Naive thymus-derived CD8-positive, alpha-beta T cell (primary cell): ENCODE data around the gene TNP2. TPM values are rescaled to one million over a fixed set of nuclear protein-coding genes. Genes with fewer than 3 reads are reported as not detected.
A peak's percentile ranks its signal among the peaks of the same experiment; 100 is the strongest.

Source experiments
- ATAC-seq, 2 donors: fragments of 150-1000 bp; cut with Tn5 transposase in 1 of 2; sonication (Bioruptor Pico), chemical (Tn5 transposase) in 1 of 2; 1 replicate in 1 of 2; 2 replicates in 1 of 2; pipeline ENCODE4 v1.10.0; 2021; ENCODE audit warnings: mild to moderate bottlenecking in 2 of 2, moderate library complexity in 2 of 2
- POLR2A ChIA-PET: fragments of 350-600 bp; sonication (Branson Sonifier 250); formaldehyde crosslinking; loops from one replicate; lab custom pipeline; 2021; ENCODE audit warnings: antibody characterized with exemption; lab: Charles Lee
- DNase-seq, 10 donors: peaks; one replicate each; pipeline versions ENCODE4 v3.0.0 to v3.0.0-alpha.2; 2020 to 2022
- H3K27ac Mint-ChIP-seq, 10 donors: one replicate each; pipeline ENCODE4 v1.8.0; 2020 to 2022; ENCODE audit warnings: mild to moderate bottlenecking in 10 of 10, mixed read lengths in 10 of 10, moderate library complexity in 4 of 10, inconsistent platforms in 1 of 10
- H3K27me3 Mint-ChIP-seq, 5 donors: one replicate each; pipeline ENCODE4 v1.8.0; 2021 to 2022; ENCODE audit warnings: mixed read lengths in 5 of 5
- H3K36me3 Mint-ChIP-seq, 3 donors: one replicate each; pipeline ENCODE4 v1.8.0; 2020 to 2022; ENCODE audit warnings: mixed read lengths in 3 of 3, mild to moderate bottlenecking in 2 of 3, inconsistent platforms in 1 of 3
- H3K4me1 Mint-ChIP-seq, 4 donors: one replicate each; pipeline ENCODE4 v1.8.0; 2021 to 2022; ENCODE audit warnings: mixed read lengths in 4 of 4
- H3K4me3 Mint-ChIP-seq, 10 donors: one replicate each; pipeline ENCODE4 v1.8.0; 2020 to 2022; ENCODE audit warnings: mild to moderate bottlenecking in 10 of 10, mixed read lengths in 10 of 10, moderate library complexity in 6 of 10, inconsistent platforms in 1 of 10
- H3K9me3 Mint-ChIP-seq, 9 donors: one replicate each; pipeline ENCODE4 v1.8.0; 2020 to 2022; ENCODE audit warnings: mixed read lengths in 9 of 9, mild to moderate bottlenecking in 3 of 9, inconsistent platforms in 1 of 9, moderate library complexity in 1 of 9
- polyA plus RNA-seq, 3 donors: library from polyadenylated mRNA; unstranded; fragments of 300-500 nt; fragmentation: Illumina TruSeq; gene quantifications; one replicate each; pipeline ENCODE4 v1.2.3, GENCODE V29; 2021
- total RNA-seq, 8 experiments: library from RNA in 2 of 8; stranded (reverse) in 2 of 8; gene quantifications; one replicate each; pipeline ENCODE4 v1.2.3 and lab custom pipeline; 2021 to 2026

The TNP2 gene
- total and polyA plus RNA-seq, 5 experiments from 2014 or later, result not detected

DNA sequence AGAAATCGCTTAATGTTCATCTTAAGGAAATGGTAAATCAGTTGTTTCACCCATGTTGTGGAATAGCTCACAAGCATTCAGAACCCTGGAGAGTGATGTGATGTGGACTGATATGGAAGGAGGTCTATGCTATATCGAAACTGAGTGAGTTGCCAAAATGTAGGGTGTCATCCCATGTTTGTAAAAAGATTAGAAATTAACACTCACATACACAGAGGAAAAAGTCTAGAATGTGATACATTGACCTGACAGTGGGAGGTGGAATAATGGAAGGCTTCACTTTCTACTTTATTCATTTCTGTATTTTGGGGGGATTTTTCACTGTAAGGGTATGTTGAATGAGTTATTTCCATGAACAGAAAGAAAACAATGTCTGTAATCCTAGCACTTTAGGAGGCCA lies 16.7 kb upstream of the TNP2 start:
- H3K27me3 Mint-ChIP-seq, result peaks cover 0 to 3% (median 0%) of the 10 kb centered on the region in 5 donors
- no peak overlapping the region for H3K27ac Mint-ChIP-seq
- H3K9me3 Mint-ChIP-seq, result no peaks in the 10 kb centered on the region
- H3K36me3 Mint-ChIP-seq, result no peaks in the 10 kb centered on the region
- H3K4me3 Mint-ChIP-seq, result no peak overlapping the region
- no peak for ATAC-seq
- no peak for DNase-seq
- H3K4me1 Mint-ChIP-seq, result peaks cover 0 to 7% (median 3%) of the 10 kb centered on the region in 4 donors
- POLR2A ChIA-PET, result interaction anchor here (1.3 kb wide), 1 partner anchor 23 kb away, joined by 4 read pairs; no protein-coding TSS in a partner anchor

DNA sequence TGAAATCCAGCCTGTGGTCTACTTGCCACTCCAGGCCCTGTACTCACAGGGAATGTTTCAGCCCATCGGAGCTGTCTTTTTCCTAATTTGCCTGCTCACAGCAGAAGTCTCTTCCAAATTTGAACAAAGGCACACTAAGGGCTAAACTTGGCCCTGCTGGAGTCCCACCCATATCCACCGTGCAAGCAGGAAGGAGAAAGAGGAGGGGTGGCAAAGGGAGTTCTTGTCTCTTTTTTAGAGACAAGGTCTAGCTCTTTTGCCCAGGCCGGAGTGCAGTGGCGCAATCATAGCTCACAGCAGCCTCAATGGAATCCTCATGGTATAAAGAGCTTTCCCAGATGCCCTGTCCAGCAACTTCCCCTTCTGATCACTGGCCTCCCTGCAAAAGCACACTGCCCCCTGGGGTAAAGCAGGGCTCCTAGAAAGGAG lies 14.7 kb upstream of the TNP2 start:
- Mint-ChIP-seq H3K9me3 (no peaks in the 10 kb centered on the region), H3K4me1 (peaks cover 0 to 15% (median 2%) of the 10 kb centered on the region in 4 donors), H3K27ac (no peak overlapping the region), H3K27me3 (no peaks in the 10 kb centered on the region), H3K4me3 (no peak overlapping the region), H3K36me3 (no peaks in the 10 kb centered on the region)
- POLR2A ChIA-PET, result interaction anchor here (0.6 to 1.1 kb wide), 2 partner anchors 8 to 9 kb away, joined by 3 read pairs; no protein-coding TSS in a partner anchor
- ATAC-seq (no peak), DNase-seq (no peak)

DNA sequence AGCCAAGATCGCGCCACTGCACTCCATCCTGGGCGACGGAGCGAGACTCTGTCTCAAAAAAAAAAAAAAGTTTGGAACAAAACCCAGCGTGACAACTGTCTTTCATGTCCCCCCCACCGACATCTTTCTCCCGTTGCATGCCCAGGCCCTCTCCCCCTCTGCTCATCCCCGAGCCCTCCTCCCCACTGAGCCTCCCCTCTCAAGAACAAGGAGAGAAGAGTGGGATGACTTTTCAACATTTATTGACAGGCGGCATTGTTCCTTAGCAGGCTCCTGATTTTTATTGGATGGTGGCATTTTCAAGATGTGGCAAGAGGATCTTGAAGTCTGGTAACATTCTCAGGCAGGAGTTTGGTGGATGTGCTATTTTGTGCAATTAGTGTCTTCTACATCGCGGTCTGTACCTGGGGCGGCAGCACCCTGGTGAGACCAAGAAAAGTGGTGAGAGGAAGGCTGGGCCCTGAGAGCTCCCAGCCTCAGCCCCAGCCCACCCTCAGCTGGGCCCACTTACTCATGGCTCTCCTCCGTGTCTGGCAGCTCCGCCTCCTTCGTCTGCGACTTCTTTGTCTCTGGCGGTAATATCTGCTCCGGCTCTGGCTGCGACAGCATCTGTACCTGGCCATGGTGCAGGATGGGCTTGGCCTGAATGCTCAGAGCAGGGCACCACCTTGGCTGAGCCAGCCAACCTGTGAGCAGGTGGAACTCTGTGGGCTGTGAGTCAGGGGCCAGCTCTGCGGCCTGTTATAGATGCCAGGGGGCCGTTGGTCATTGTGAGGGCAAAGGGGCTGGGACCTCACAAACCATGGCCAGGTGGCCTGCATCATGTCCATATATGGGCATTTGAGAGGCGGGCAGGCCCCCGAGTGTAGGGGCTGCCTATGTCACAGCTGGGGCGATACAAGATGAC lies 11.7 kb upstream of the TNP2 start, which contains the start of gene PRM1:
PRM1 (minus strand) TSS at position 715 of the 907 bp plus-strand sequence; CDS start at position 623, 92 bp downstream.
- ATAC-seq, result no peak
- H3K27ac Mint-ChIP-seq, result peak within 1 kb of the TSS in 3 of 10 donors; percentile 5 to 63 (median 37)
- DNase-seq, result no peak
- POLR2A ChIA-PET, result no interaction called here
- H3K36me3 Mint-ChIP-seq, result no peaks in the 10 kb centered on the region
- no peaks in the 10 kb centered on the region for H3K27me3 Mint-ChIP-seq
- peaks cover 0 to 12% (median 3%) of the 10 kb centered on the region in 4 donors for H3K4me1 Mint-ChIP-seq
- no peak within 1 kb of the TSS for H3K4me3 Mint-ChIP-seq
- no peaks in the 10 kb centered on the region for H3K9me3 Mint-ChIP-seq

DNA sequence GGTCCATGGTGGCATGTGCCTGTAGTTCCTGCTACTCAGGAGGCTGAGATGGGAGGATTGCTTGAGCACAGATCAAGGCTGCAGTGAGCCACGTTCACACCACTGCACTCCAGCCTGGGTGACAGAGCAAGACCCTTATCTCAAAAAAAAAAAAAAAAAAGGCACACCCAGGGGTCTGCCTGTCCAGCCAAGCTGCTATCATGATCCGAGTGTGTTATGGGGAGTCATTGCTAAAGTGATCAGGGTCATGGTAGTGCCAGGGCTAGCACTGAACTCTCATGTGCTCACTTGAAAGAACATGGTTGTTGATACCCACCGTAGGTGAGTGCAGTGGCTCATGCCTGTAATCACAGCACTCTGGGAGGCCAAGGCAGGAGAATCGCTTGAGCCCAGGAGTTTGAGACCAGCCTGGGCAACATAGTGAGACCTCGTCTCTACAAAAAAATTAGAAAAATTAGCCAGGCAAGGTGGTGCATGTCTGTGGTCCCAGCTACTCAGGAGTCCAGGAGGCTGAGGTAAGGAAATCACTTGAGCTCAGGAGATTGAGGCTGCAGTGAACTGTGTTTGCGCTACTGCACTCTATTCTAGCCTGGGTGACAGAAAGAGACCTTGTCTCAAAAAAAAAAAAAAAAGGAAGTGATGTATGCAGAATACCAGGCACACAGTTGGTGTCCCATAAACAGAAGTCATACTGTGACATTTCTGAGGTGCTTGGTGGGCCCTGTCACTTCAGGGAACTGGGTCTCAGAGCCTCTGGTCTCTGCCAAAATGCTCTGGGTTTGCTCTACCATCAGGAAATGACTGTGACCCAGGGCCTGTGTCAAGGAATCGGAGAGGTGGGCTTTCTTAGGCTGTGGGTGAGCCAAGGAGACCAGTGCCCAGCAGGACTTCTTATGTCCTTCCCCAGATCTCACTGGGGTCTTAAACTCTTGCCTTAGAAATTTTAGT lies 9.8 kb upstream of the TNP2 start:
- Mint-ChIP-seq H3K9me3 (no peaks in the 10 kb centered on the region), H3K36me3 (no peaks in the 10 kb centered on the region), H3K4me3 (no peak overlapping the region), H3K27me3 (no peaks in the 10 kb centered on the region), H3K27ac (peak overlapping the region in 1 of 10 donors; percentile 45), H3K4me1 (peaks cover 0 to 12% (median 3%) of the 10 kb centered on the region in 4 donors)
- no peak for ATAC-seq
- DNase-seq, result no peak
- POLR2A ChIA-PET, result interaction anchor here (0.6 to 0.7 kb wide), 2 partner anchors 20 to 55 kb away, joined by 3 read pairs; no protein-coding TSS in a partner anchor

DNA sequence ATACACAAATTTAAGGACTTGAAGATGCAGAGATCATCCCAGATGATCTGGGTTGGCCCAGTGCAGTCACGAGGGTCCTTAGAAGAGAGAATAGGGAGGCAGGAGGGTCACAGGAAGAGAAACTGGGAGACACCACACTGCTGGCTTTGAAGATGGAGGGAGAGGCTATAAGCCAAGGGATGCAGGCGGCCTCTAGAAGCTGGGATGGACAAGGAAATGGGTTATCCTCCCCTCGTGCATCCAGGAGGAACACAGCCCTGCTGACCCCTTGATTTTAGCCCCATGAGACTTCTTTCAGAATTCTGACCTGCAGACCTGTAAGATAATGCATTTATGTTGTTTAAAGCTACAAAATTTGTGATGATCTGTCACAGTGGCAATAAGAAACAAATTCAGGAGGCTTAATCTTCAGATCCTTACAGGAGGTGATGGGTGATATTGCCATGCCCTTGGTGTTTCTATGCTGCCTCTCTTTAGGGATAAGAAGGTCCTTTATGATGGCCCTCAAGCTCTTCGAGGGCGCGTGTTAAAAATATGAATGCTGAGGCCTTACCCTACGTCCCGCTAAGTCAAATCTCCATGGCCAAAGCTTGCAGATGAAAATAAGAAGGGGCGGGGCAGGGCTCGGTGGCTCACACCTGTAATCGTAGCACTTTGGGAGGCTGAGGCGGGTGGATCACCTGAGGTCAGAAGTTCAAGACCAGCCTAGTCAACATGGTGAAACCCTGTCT lies 8.6 kb upstream of the TNP2 start:
- Mint-ChIP-seq H3K9me3 (no peaks in the 10 kb centered on the region), H3K27me3 (no peaks in the 10 kb centered on the region), H3K27ac (no peak overlapping the region), H3K4me1 (peaks cover 0 to 12% (median 2%) of the 10 kb centered on the region in 4 donors), H3K36me3 (no peaks in the 10 kb centered on the region), H3K4me3 (no peak overlapping the region)
- POLR2A ChIA-PET, result no interaction called here
- ATAC-seq, result no peak
- DNase-seq, result no peak

DNA sequence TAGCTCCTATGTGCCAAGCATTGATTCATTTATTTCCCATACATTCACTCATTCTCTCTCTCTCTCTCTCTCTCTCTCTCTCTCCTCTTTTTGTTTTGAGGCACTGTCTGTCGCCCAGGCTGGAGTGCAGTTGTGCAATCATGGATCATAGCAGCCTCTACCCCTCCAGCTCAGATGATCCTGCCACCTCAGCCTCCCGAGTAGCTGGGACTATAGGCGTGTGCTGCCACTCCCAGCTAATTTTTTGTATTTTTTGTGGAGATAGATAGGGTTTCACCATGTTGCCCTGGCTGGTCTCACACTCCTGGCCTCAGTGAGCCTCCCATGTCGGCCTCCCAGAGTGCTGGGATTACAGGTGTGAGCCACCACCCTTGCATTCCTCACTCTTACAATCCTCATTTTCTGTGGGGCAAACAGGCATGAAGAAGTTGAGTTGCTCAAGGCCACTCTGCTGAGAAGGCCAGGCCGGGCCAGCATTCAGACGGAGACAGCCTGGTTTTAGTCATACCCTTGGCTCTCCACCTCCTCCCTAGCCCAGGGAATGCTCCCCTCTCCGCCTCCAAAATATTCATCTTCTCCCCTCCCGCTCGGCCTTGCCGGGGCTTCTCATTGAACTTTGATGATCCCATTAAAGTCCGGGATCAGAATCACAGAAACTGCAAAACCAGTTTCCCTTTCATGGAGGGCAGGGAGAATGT lies 7.9 kb upstream of the TNP2 start:
- peak in 1 of 10 donors; percentile 50 for DNase-seq
- H3K27me3 Mint-ChIP-seq, result no peaks in the 10 kb centered on the region
- no peaks in the 10 kb centered on the region for H3K36me3 Mint-ChIP-seq
- no peaks in the 10 kb centered on the region for H3K9me3 Mint-ChIP-seq
- no peak overlapping the region for H3K27ac Mint-ChIP-seq
- ATAC-seq, result no peak
- POLR2A ChIA-PET, result no interaction called here
- no peak overlapping the region for H3K4me3 Mint-ChIP-seq
- peaks cover 0 to 12% (median 2%) of the 10 kb centered on the region in 4 donors for H3K4me1 Mint-ChIP-seq

DNA sequence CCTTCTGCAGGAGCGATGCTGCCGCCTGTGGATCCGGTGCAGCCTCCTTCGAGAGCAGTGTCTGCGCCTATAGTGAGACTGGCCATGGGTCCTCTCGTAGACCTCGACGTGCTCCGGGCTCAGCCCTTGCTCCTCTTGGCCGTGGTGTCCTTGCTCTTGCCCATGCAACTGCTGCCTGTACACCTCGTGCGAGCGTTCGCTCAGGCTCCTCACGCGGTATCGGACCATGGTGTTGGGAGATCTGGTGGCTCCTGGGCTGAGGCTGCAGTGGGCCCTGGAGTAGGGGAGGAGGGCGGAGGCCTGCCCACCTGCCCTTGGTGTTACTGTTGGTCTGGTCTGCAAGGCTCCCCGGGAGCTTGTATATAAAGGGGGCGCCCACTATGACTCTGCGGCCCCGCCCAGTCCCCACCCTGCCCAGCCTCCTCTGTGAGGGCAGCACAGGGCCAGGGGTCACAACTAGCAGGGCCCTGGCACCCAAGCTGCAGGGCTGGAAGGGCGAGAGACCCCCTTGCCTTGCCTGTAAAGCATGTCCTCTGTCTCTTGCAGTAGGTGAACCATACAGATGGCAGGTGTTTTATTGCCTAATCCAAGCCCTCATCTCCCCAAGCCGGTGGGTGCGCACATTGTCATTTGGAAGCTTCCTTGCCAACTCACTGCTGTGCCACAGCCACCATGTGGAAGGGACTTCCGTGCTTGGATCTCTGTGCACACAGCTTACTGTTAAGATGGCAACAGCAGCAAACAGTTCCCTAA lies 7.2 kb upstream of the TNP2 start, which contains the start of gene PRM2:
PRM2 (minus strand) TSS at position 338 of the 753 bp plus-strand sequence; CDS start at position 228, 110 bp downstream.
- DNase-seq (peak in 1 of 10 donors; percentile 32), ATAC-seq (no peak)
- no peaks in the 10 kb centered on the region for H3K36me3 Mint-ChIP-seq
- H3K27ac Mint-ChIP-seq, result no peak within 1 kb of the TSS
- no peaks in the 10 kb centered on the region for H3K27me3 Mint-ChIP-seq
- no peaks in the 10 kb centered on the region for H3K9me3 Mint-ChIP-seq
- POLR2A ChIA-PET, result no interaction called here
- H3K4me3 Mint-ChIP-seq, result no peak within 1 kb of the TSS
- H3K4me1 Mint-ChIP-seq, result peaks cover 0 to 12% (median 2%) of the 10 kb centered on the region in 4 donors

DNA sequence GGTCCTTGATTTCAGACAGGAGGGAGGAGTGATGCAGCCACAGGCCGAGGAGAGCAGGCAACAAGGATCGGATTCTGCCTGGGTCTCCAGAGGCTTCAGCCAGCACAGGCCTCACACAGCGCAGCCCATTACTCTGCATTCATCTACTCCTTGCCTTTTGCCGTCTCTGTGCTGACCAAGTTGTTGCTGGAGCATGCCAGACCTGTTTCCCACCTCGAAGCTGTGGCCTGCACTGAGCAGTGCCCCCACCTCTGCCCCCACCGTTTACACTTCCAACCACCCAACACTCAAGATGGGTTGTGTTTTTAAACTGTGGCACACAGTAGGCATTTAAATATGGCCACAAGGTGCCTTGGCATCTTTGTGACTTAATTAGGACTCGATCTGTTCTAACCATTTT lies 5.8 kb upstream of the TNP2 start:
- H3K27ac Mint-ChIP-seq, result peak overlapping the region in 1 of 10 donors; percentile 1
- POLR2A ChIA-PET, result no interaction called here
- peak in 1 of 10 donors; percentile 14 for DNase-seq
- no peaks in the 10 kb centered on the region for H3K9me3 Mint-ChIP-seq
- H3K27me3 Mint-ChIP-seq, result no peaks in the 10 kb centered on the region
- H3K36me3 Mint-ChIP-seq, result no peaks in the 10 kb centered on the region
- no peak overlapping the region for H3K4me3 Mint-ChIP-seq
- H3K4me1 Mint-ChIP-seq, result peaks cover 0 to 12% (median 2%) of the 10 kb centered on the region in 4 donors
- no peak for ATAC-seq

DNA sequence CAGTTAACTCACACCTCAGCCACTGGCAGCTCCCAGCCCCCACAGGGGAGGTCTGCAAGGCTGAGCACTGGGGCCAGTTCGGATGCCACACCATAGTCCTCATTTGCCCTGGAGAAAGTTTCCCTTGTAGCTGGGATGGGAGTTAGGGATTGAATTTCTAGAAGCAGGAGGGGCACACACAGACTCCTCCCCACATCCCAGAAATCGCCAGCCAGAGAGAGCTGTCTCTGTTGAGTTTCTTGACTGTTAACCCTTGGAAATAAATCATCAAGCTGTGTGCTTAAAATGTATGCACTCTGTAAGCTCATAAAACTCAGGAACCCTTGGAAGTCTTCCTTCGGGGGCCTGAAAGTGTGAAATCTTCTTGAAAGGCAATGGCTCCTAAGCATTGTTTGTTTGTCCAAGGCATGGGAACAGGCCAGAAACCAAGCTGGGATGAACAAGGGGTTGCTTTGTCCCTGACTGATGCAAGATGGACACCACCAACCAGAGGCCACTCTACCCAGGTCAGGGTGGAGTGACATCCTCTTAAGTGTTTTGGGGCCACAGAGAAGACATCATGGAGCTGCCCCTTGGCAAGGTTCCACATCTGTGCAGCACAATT lies 4.7 kb upstream of the TNP2 start:
- POLR2A ChIA-PET, result interaction anchor here (0.8 to 1.0 kb wide), 2 partner anchors 18 to 20 kb away, joined by 3 to 4 read pairs; partner anchors contain the start of gene SOCS1
- H3K27ac Mint-ChIP-seq, result no peak overlapping the region
- no peak overlapping the region for H3K4me3 Mint-ChIP-seq
- H3K4me1 Mint-ChIP-seq, result peaks cover 0 to 2% (median 2%) of the 10 kb centered on the region in 4 donors
- ATAC-seq, result no peak
- H3K9me3 Mint-ChIP-seq, result no peaks in the 10 kb centered on the region
- peak in 1 of 10 donors; percentile 18 for DNase-seq
- no peaks in the 10 kb centered on the region for H3K27me3 Mint-ChIP-seq
- H3K36me3 Mint-ChIP-seq, result no peaks in the 10 kb centered on the region

DNA sequence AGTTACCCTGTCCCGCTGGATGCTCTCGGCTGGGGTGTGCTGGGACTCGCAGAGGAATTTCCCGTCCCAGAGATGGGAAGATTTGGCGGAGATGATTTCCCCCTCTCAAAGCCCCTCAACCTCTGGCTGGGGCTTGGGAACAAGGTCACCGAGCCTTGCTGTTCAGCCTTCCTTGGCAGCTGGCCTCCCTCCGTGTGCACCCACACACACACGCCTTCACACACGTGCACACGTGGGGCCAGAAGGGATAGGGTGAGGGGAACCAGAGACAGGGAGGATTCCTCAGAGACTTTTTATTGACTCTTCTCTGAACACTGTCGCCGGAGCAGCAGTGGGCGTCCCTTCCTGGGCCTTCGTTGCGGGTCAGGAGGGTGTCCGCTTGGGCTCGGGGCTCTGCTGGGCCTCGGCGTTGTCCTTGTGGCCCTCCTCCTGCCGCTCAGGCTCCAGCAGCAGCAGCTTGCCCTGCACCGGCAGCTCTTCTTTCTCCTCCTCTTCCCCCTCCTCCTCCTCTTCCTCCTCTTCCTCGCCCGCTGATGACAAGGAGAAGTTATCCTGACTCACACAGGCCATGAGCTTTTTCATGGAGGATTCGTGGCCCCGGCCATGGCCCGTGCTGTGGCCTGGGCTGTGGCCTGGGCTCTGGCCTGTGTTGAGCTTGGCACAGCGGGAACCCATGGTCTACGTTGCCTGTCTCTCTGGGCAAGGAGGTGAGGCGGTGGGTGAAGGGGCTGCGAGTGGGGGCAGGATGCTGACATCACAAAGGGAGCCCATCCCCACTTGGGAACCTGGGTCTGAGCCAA lies 4.0 kb upstream of the TNP2 start, which contains the start of gene PRM3:
PRM3 (minus strand) TSS at position 709 of the 800 bp plus-strand sequence; CDS start at position 675, 34 bp downstream.
- POLR2A ChIA-PET, result interaction anchor here (0.8 kb wide), 1 partner anchor 21 kb away, joined by 4 read pairs; no protein-coding TSS in a partner anchor
- Mint-ChIP-seq H3K27ac (peak within 1 kb of the TSS in 2 of 10 donors; percentile 12 to 21), H3K36me3 (no peaks in the 10 kb centered on the region), H3K4me1 (peaks cover 0 to 2% (median under 1%) of the 10 kb centered on the region in 4 donors), H3K9me3 (peaks cover 0 to 2% (median 0%) of the 10 kb centered on the region in 9 donors), H3K4me3 (no peak within 1 kb of the TSS), H3K27me3 (no peaks in the 10 kb centered on the region)
- peak in 1 of 10 donors; percentile 44 for DNase-seq
- ATAC-seq, result no peak
